Suprapubic skin (tissue), 4 donors: ENCODE data around the gene ACBD6. TPM values are rescaled to one million over a fixed set of nuclear protein-coding genes. Genes with fewer than 3 reads are reported as not detected.

Source experiments
- DNase-seq, 2 donors: peaks; one replicate each; pipeline ENCODE4 v3.0.0-alpha.2; 2019; ENCODE audit warnings: low spot score in 2 of 2
- H3K27ac ChIP-seq: fragments of 200-600 bp; sonication (generic); one replicate; pipeline ENCODE4 v1.5.1; 2019
- H3K27me3 ChIP-seq: fragments of 200-600 bp; sonication (generic); one replicate; pipeline ENCODE4 v1.5.1; 2019
- H3K36me3 ChIP-seq: fragments of 200-600 bp; sonication (generic); one replicate; pipeline ENCODE4 v1.5.1; 2019
- H3K4me1 ChIP-seq: fragments of 200-600 bp; sonication (generic); one replicate; pipeline ENCODE4 v1.5.1; 2019
- H3K4me3 ChIP-seq: fragments of 200-600 bp; sonication (generic); one replicate; pipeline ENCODE4 v1.5.1; 2019; ENCODE audit warnings: mild to moderate bottlenecking
- H3K9me3 ChIP-seq: fragments of 200-600 bp; sonication (generic); one replicate; pipeline ENCODE4 v1.5.1; 2019
- CTCF ChIP-seq, 2 donors: fragments of 200-600 bp in 1 of 2; fragments of 450-650 bp in 1 of 2; sonication (generic) in 1 of 2; IDR thresholded peaks; one replicate each; pipeline ENCODE4 v1.5.1; 2016 to 2019; ENCODE audit warnings: antibody characterized with exemption in 2 of 2, mild to moderate bottlenecking in 1 of 2, moderate library complexity in 1 of 2
- EP300 ChIP-seq: sonication (generic); formaldehyde crosslinking; IDR thresholded peaks from one replicate; pipeline ENCODE4 v1.6.1; 2017; ENCODE audit warnings: antibody characterized with exemption
- POLR2A ChIP-seq, 2 donors: fragments of 450-650 bp; IDR thresholded peaks; one replicate each; pipeline ENCODE4 v1.6.1; 2017; ENCODE audit warnings: antibody characterized with exemption in 2 of 2, mild to moderate bottlenecking in 2 of 2, moderate library complexity in 2 of 2
- POLR2AphosphoS5 ChIP-seq, 3 donors: sonication (generic); formaldehyde crosslinking; IDR thresholded peaks; one replicate each; pipeline ENCODE4 v1.6.1; 2017; ENCODE audit warnings: antibody characterized with exemption in 3 of 3
- WGBS: methylation state at CpG from one replicate; pipeline ENCODE4 v1.1.5; 2018; 5-methylcytosine and 5-hydroxymethylcytosine counted together
- total RNA-seq, 4 donors: library from RNA; depleted of rRNA; stranded (reverse); fragments of >200 nt; gene quantifications; one replicate each; pipeline ENCODE4 v1.1.0, GENCODE V29; 2016

ACBD6 gene
- total RNA-seq, 4 donors from 2014 or later, result 26.5 to 38.5 (median 33.3) TPM

- Histone ChIP-seq H3K9me3 (no peaks in the 10 kb centered on the region), H3K36me3 (no peaks in the 10 kb centered on the region), H3K27ac (no peak overlapping the region), H3K4me3 (no peak overlapping the region), H3K4me1 (no peaks in the 10 kb centered on the region), H3K27me3 (peaks cover 68% of the 10 kb centered on the region)
- TF ChIP-seq EP300 (no peak), POLR2AphosphoS5 (IDR thresholded peaks at IDR 0.05) (no peak), CTCF (IDR thresholded peaks at IDR 0.05) (no peak), POLR2A (IDR thresholded peaks at IDR 0.05) (no peak)
- 60% methylated on average over 1 of the region's 13 CpGs for WGBS
- no peak for DNase-seq
These were observed 241.8 kb downstream of the ACBD6 start for GRCh38 chr1:180260541-180260940.

- H3K27ac ChIP-seq, result no peak overlapping the region
- TF ChIP-seq EP300, result no peak
- no peak for TF ChIP-seq POLR2AphosphoS5 (IDR thresholded peaks at IDR 0.05)
- TF ChIP-seq CTCF (IDR thresholded peaks at IDR 0.05), result no peak
- no peak for TF ChIP-seq POLR2A (IDR thresholded peaks at IDR 0.05)
- H3K27me3 ChIP-seq, result peaks cover 70% of the 10 kb centered on the region
These were observed 242.7 kb downstream of the ACBD6 start for GRCh38 chr1:180259431-180260338.

GRCh38 chr1:180258935-180259334 lies 243.4 kb downstream of the ACBD6 start:
- Histone ChIP-seq H3K27me3 (peaks cover 77% of the 10 kb centered on the region), H3K4me3 (no peak overlapping the region), H3K36me3 (no peaks in the 10 kb centered on the region), H3K9me3 (no peaks in the 10 kb centered on the region), H3K27ac (no peak overlapping the region), H3K4me1 (no peaks in the 10 kb centered on the region)
- no peak for TF ChIP-seq POLR2A (IDR thresholded peaks at IDR 0.05)
- no peak for TF ChIP-seq EP300
- WGBS, result 71% methylated on average over 5 of the region's 5 CpGs
- no peak for DNase-seq

More at GRCh38 chr1:180259431-180260338, 242.7 kb downstream of the ACBD6 start:
- WGBS, result 71% methylated on average over 22 of the region's 22 CpGs
- DNase-seq, result no peak
- no peak overlapping the region for H3K4me3 ChIP-seq
- no peaks in the 10 kb centered on the region for H3K4me1 ChIP-seq
- no peaks in the 10 kb centered on the region for H3K36me3 ChIP-seq
- H3K9me3 ChIP-seq, result no peaks in the 10 kb centered on the region

GRCh38 chr1:180258290-180258689 lies 244.1 kb downstream of the ACBD6 start:
- DNase-seq, result no peak
- Histone ChIP-seq H3K9me3 (no peaks in the 10 kb centered on the region), H3K27ac (no peak overlapping the region), H3K36me3 (no peaks in the 10 kb centered on the region), H3K4me1 (no peaks in the 10 kb centered on the region), H3K4me3 (no peak overlapping the region), H3K27me3 (peaks cover 76% of the 10 kb centered on the region)
- 86% methylated on average over 12 of the region's 12 CpGs for WGBS
- TF ChIP-seq POLR2A (IDR thresholded peaks at IDR 0.05) (no peak), CTCF (IDR thresholded peaks at IDR 0.05) (no peak), EP300 (no peak), POLR2AphosphoS5 (IDR thresholded peaks at IDR 0.05) (no peak)

GRCh38 chr1:180257486-180257885 lies 244.9 kb downstream of the ACBD6 start:
- Histone ChIP-seq H3K4me3 (no peak overlapping the region), H3K36me3 (no peaks in the 10 kb centered on the region), H3K27me3 (peaks cover 73% of the 10 kb centered on the region), H3K4me1 (no peaks in the 10 kb centered on the region), H3K9me3 (no peaks in the 10 kb centered on the region), H3K27ac (no peak overlapping the region)
- WGBS, result 41% methylated on average over 8 of the region's 8 CpGs
- TF ChIP-seq EP300, result no peak
- TF ChIP-seq CTCF (IDR thresholded peaks at IDR 0.05), result no peak
- TF ChIP-seq POLR2AphosphoS5 (IDR thresholded peaks at IDR 0.05), result no peak
- no peak for TF ChIP-seq POLR2A (IDR thresholded peaks at IDR 0.05)
- DNase-seq, result no peak
